HG03103 (cell line): ENCODE data around the gene IGSF9B.

Experiments
- ATAC-seq: cut with Tn5 transposase; IDR thresholded peaks from one replicate; pipeline ENCODE4 v1.9.1; 2021; ENCODE audit warnings: low read depth; ENCODE audit not compliant: unreplicated experiment

Gene IGSF9B

DNA sequence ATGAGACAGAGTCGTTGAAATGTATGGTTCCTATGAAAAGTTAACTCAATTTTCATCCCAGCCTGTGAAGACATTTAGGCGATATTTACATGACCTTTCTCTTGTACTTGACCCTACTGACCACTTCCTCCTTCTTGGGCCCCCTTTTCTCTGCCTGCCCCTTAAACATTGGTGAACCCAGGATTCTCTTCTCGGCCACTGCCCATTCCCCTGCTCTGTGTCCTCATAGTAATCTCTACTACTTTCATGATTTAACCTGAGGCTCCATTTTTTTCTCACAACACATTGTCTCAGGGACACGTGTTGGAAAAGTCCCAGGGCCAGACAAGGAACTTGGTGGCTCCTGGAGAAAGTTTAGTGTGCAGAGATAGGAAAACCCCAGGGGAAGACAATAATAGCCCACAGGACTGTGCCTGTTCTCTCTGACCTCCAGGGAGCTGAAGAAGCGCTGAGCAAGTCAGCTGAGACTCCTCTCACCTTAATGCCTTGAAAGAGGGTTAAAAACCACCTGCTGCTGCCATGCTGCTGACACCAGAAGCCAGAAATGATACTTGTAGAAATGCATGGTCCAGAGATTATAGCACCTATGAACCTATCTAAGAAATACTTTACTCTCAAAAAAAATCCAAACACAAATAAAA, 69.0 kb downstream of the IGSF9B start:
- ATAC-seq, result no peak

DNA sequence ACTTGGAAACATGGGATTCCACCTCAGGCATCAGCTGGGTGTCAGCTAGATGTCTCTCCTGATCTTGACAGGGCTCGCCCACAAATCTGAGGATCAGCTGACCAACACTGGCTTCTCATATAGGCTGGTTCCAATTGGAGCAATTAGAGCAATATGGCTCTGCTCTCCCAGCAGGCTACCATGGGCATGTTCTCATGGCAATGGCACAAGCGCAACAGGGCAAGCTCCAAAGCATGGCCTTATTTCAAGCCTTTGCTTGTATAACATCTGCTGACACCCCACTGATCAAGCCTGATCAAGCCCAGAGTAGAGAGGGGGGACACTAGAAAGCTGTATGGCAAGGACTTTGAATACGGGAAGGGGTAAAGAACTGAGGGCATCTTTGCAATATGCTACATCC, 70.7 kb downstream of the IGSF9B start:
- ATAC-seq, result no peak

DNA sequence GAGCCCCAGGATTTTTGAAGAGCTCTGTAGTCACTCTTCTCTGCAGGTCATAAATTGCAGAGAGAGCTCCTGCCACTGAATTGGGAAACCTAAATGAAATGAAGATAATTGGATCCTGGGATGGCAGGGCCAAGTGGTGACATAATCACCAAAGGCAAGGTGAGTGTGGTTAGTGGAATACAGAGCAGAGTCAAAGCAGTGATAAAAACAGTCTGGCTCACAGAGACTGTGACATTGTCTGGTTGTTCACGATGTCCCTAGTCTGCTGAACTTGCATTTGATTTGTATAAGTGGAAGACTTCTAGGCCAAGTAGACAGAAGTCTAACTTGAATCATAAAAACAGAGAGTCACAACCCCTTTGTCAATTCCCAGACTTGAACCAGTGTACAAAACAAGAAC, 84.6 kb downstream of the IGSF9B start:
- ATAC-seq, result no peak

DNA sequence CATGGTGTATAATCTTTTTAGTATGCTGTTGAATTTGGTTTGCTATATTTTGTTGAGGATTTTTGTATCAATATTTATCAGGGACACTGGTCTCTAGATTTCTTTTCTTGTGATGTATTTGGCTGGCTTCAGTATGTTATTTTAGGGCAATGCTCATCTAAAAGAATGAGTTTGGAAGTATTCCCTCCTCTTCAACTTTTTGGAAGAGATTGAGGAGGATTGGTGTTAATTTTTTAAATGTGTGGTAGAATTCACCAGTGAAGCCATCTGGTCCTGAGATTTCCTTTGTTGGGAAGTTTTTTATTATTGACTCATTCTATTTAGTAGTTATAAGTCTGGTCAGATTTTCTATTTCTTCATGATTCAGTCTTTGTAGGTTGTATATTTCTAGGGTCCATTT, 89.3 kb downstream of the IGSF9B start:
- ATAC-seq, result no peak

DNA sequence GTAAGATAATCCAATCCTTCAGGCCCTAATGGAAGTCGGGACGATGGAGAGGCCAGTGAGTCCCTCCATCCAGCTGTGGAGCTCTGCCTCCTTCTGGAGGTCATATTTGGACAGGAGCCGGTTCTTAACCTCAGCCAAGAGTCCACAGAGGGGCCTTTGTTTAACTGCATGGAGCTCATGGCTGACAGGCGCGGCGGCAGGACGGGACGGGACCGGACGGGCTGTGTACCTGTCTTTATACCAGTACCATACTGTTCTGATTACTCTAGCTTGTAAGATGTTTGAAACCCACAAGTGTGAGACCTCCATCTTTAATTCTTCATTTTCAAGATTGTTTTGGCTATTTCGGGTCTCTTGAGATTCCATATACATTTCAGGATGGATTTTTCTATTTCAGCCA, 91.3 kb downstream of the IGSF9B start:
- ATAC-seq, result no peak

DNA sequence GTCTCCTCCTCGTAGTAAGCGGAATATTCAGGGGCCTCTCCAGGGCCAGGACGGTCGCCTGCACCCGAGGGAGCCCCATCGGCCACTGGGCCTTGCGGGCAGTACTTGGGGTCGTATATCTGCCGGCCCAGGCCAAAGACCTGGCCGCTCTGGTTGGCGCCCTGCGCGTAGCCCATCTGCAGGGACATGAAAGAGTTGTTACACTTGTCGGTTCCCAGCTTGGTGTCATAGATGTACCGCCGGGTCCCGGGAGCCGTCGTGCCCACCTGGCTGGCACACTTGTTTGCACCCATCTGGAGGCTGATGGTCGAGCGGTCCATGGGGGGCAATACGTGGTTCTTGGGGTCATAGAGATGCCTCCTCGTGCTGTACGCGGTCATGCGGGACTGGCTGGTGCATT, 92.0 kb downstream of the IGSF9B start:
- no peak for ATAC-seq

DNA sequence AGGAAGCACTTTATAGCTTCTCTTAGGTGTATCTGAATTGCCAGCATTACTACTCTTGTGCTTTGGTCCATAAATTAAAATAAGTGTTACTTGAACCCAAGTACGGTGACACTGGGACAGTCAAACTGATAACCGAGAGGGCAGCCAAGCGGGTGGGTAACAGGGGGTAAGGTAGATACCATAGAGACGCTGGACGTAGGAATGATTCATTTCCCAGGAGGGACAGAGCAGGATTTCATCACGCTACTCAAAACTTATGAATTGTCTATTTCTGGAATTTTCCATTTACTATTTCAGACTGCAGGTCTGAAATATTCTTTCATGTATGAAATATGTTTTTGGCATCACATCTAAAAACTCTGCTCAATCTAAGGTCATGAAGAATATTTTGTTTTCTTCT, 96.6 kb downstream of the IGSF9B start:
- ATAC-seq, result no peak
